Muscle of leg (tissue), 11 donors: ENCODE results near the gene MARK2. TPM values are rescaled to one million over a fixed set of nuclear protein-coding genes. Genes with fewer than 3 reads are reported as not detected.

Source experiments
- DNase-seq: peaks from one replicate; pipeline ENCODE4 v3.0.0; 2013
- H3K27ac ChIP-seq: one replicate; pipeline ENCODE4 v1.5.1; 2013; ENCODE audit warnings: mild to moderate bottlenecking, low read length, control low read depth
- H3K27me3 ChIP-seq: one replicate; pipeline ENCODE4 v1.6.1; 2013; ENCODE audit warnings: low read length; ENCODE audit not compliant: control insufficient read depth, insufficient read depth
- H3K36me3 ChIP-seq: one replicate; pipeline ENCODE4 v1.6.1; 2013; ENCODE audit warnings: low read length; ENCODE audit not compliant: control insufficient read depth, insufficient read depth
- H3K4me1 ChIP-seq: one replicate; pipeline ENCODE4 v1.6.1; 2013; ENCODE audit warnings: low read length; ENCODE audit not compliant: control insufficient read depth, insufficient read depth
- H3K4me3 ChIP-seq: one replicate; pipeline ENCODE4 v1.5.1; 2013; ENCODE audit warnings: low read length, control low read depth
- H3K9me3 ChIP-seq: replicated peaks from 2 replicates; pipeline ENCODE4 v1.6.1; 2013; ENCODE audit warnings: low read depth, low read length; ENCODE audit not compliant: control insufficient read depth
- WGBS: methylation state at CpG from one replicate; pipeline ENCODE4 v1.1.5; 2013; ENCODE audit warnings: missing lambda C conversion rate; ENCODE audit not compliant: insufficient coverage; 5-methylcytosine and 5-hydroxymethylcytosine counted together
- polyA plus RNA-seq, 8 donors: library from polyadenylated mRNA; unstranded; fragments of 120-200 nt; gene quantifications; one replicate each; pipeline versions ENCODE4 v1.2.1 to v1.2.3, GENCODE V29; 2013; ENCODE audit warnings: inconsistent platforms in 1 of 8, low replicate concordance in 1 of 8; ENCODE audit not compliant: insufficient read length in 8 of 8, insufficient read depth in 1 of 8
- total RNA-seq: library from RNA; stranded (reverse); fragments of 120-200 nt; gene quantifications from one replicate; pipeline ENCODE4 v1.2.4, GENCODE V29; 2013

MARK2 gene
- total and polyA plus RNA-seq, 9 donors: 7.4 to 22.7 (median 18.1) TPM

DNA sequence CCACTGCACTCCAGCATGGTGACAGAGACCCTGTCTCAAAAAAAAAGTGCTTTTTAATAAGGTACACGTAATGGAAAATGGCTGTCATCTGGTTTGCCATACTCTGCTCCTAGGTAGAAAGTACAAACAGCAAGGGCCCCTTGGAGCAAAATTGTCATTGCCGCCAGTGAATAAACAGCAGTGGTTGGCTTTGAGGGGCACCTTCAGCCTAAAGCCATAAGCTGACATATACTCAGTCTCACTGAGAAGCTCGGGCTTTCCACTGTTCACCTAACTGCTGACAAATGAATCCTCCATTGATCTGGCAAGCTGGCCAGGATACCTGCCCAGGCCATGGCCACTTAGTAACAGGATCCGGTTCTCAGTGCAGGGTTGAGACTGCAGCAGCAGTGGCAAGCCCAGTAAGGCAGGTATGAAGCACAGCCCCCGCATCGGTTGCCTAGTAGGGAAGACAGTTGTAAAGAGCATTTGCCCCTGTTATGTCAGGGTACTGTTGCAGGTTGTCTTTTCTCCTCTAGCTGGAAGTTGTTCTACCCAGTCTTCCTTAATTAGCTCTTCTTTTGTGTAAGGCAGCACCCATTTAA lies 38.8 kb downstream of the MARK2 start:
- H3K36me3 ChIP-seq: peaks cover 5% of the 10 kb centered on the region
- no peak overlapping the region for H3K4me3 ChIP-seq
- H3K27me3 ChIP-seq: no peaks in the 10 kb centered on the region
- no peak overlapping the region for H3K27ac ChIP-seq
- no peak for DNase-seq
- H3K9me3 ChIP-seq: no peaks in the 10 kb centered on the region
- H3K4me1 ChIP-seq: peaks cover 14% of the 10 kb centered on the region
- WGBS: 88% methylated on average over 3 of the region's 6 CpGs

DNA sequence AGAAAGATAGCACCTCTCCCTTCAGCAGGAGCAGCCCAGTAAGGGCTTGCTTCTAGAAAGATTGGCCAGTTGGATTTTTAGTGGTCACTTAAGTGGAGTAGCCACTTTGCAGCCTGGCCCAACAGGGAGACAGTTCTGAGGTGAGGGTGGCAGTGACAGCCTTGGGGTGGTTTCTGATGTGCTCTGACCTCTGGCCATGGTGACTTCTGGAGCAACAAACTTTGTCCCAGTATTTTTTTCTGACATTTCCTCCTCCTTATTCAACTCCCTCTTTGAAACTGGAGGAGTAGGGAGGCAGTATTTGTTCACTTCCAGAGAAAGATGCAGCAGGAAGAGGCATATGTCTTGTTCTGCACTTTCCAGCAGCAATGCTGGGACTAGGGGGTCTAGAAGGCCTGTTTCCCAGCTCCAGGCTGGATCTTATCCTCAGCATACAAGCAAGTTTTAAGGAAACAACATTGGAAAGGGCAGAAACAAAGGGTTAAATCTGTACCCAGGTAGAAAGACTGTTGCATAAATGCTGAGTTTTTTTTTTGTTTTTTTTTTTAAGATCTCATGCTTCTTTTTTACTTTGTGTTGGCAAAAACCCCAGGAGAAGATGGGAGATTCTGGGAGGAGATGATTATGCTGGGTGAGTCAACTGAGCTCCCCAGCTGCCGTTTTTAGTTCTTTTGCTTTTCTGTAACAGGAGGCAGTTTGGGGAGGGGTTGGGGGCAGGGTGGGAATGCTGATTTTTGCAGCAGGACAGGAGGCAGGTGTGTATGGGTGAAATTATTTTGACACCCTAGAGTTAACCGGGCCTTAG lies 40.9 kb downstream of the MARK2 start:
- no peak overlapping the region for H3K4me3 ChIP-seq
- no peaks in the 10 kb centered on the region for H3K4me1 ChIP-seq
- WGBS: 30% methylated on average over 2 of the region's 2 CpGs
- DNase-seq: no peak
- H3K36me3 ChIP-seq: peaks cover 11% of the 10 kb centered on the region
- no peak overlapping the region for H3K27ac ChIP-seq
- no peaks in the 10 kb centered on the region for H3K27me3 ChIP-seq
- H3K9me3 ChIP-seq: no peaks in the 10 kb centered on the region

DNA sequence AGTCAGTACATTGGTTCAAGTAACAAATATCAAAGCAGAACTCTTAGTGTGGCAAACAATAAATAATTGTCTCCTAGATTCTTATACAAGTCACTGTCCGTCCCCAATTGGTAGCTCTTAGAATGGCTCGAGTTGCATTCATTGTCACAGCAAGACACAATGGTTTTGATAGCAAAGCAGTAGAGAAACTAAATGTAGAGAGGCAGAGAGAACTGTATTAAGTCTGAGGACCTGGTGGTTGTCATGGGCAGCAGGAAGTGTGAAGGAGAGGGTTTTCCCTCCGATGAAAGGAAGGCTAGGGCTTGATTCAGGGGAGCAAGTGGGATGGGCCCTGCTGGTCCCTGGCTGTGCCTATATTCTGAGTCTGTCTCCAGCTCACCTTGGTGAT lies 41.5 kb downstream of the MARK2 start:
- DNase-seq: no peak
- 50% methylated on average over 2 of the region's 3 CpGs for WGBS
- no peaks in the 10 kb centered on the region for H3K9me3 ChIP-seq
- H3K27ac ChIP-seq: no peak overlapping the region
- H3K36me3 ChIP-seq: peaks cover 11% of the 10 kb centered on the region
- H3K27me3 ChIP-seq: no peaks in the 10 kb centered on the region
- no peaks in the 10 kb centered on the region for H3K4me1 ChIP-seq
- no peak overlapping the region for H3K4me3 ChIP-seq

DNA sequence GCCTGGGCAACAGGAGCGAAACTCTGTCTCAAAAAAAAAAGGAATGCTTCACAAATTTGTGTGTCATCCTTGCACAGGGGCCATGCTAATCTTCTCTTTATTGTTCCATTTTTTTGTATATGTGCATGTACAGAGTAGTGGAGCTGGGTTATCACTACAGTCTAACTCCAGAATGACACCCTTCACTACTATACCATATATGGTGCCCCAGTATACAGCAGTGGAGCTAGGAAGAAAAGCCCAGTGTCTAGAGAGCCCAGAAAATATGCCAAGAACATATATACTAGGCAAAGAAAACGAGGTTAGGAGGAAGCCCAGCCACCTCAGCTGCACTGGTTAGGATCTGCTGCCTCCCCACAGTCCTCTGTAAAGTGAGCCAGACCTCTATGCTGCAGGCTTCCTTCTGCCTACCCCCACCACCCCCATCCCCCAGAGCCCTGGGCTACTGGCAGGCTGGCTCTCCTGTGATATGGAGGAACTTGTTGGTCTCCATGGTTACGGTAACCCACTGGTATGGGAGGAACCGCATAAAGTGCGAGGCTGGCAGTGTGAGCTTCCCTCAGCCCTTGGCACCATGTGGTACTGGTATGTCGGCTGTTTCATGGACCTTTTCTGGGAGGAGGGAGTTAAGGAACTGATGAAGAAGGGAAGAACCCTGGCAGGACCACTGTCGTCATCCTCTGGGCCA lies 43.8 kb downstream of the MARK2 start:
- Histone ChIP-seq H3K27me3 (no peaks in the 10 kb centered on the region), H3K4me3 (no peak overlapping the region), H3K27ac (no peak overlapping the region), H3K4me1 (peaks cover 5% of the 10 kb centered on the region), H3K36me3 (peaks cover 9% of the 10 kb centered on the region), H3K9me3 (no peaks in the 10 kb centered on the region)
- 79% methylated on average over 6 of the region's 7 CpGs for WGBS
- peak; percentile 63 for DNase-seq

DNA sequence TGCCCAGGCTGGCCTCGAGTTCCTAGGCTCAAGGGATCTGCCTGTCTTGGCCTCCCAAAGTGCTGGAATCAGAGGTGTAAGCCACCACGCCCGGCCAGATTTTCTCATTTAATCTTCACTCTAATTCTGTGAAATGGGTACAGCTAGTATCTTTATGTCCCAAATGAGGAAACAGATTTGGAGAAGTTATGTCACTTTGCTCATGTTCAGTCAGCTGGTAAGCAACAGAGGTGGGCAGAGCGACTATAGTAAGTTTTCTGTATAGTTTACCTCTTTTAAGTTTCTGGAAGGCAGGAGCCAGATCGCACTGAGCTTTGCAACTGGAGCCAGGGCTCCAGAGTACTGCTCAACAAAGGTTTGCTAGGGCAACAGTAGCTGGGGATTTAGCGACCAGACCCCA lies 44.9 kb downstream of the MARK2 start:
- no peak for DNase-seq
- Histone ChIP-seq H3K9me3 (no peaks in the 10 kb centered on the region), H3K36me3 (peaks cover 6% of the 10 kb centered on the region), H3K4me1 (peaks cover 15% of the 10 kb centered on the region), H3K27ac (no peak overlapping the region), H3K4me3 (no peak overlapping the region), H3K27me3 (no peaks in the 10 kb centered on the region)
- WGBS: 74% methylated on average over 3 of the region's 6 CpGs

DNA sequence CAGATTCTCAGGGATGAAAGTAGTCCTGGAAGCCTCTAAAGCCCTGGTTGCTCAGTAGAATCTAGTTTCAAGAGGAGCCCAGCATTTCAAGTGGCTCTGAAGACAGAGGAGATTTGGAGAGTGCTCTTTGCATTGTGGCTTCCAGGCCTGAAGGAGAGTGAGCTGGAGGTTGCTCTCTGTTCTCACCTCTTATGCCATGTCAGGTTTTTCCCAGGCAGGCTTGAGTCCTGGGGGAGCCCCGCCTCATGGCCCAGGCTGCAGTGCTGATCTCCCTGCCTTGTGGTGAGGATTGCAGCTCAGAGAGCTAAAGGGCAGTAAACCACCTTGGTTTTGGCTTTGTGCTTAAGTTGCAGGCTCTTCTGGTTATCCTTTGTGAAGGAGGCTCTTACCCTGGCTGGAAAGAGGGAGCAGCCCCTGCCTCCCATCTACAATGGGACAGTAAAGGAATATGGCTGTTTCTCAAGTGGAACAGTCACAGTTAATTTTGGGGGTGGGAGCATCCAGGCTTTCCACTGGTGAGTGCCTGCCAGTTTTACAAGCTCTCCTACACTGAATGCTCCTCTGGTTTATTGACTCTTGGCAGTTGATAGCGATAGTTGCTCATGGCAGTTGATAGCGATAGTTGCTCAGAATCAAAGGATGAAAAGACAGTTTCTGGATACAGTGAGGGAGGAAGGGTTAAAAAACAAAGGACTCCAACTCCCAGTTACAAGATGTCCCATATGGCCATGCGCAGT lies 45.5 kb downstream of the MARK2 start:
- Histone ChIP-seq H3K27me3 (no peaks in the 10 kb centered on the region), H3K9me3 (no peaks in the 10 kb centered on the region), H3K4me3 (no peak overlapping the region), H3K4me1 (peaks cover 20% of the 10 kb centered on the region), H3K36me3 (peaks cover 6% of the 10 kb centered on the region), H3K27ac (no peak overlapping the region)
- 87% methylated on average over 3 of the region's 4 CpGs for WGBS
- DNase-seq: no peak

DNA sequence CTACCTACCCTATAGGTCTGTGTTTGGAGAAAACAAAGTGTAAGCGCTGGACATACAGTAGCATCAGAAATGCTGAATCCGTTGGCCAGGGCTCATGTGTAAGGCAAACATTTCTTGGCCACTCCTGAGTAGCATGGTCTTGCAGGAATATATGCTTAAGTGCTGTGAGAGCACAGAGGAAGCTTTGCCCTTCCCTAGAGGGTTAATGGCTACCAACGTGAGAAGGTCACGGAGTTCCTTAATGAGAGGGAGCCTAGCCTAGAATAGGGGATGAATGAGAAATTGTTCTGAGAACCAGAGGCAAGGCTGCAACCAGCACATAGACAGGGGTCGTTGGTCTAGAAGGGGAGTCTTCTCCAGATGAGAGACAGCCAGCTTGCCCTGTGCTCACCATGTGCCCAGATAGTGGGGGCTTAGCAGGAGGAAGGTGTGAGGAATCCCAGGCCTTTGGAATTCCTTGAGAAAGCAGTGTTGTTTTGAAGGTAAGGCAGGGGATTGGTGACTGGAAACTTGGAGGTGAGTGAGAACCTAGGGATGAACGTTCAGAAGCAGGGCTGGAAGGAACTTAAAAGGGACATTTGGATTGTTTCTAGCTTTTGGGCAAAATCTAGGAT lies 48.6 kb downstream of the MARK2 start:
- Histone ChIP-seq H3K4me1 (peaks cover 21% of the 10 kb centered on the region), H3K36me3 (peaks cover 14% of the 10 kb centered on the region), H3K9me3 (no peaks in the 10 kb centered on the region), H3K27me3 (no peaks in the 10 kb centered on the region), H3K4me3 (no peak overlapping the region), H3K27ac (no peak overlapping the region)
- no peak for DNase-seq
- WGBS: 47% methylated on average over 5 of the region's 6 CpGs

DNA sequence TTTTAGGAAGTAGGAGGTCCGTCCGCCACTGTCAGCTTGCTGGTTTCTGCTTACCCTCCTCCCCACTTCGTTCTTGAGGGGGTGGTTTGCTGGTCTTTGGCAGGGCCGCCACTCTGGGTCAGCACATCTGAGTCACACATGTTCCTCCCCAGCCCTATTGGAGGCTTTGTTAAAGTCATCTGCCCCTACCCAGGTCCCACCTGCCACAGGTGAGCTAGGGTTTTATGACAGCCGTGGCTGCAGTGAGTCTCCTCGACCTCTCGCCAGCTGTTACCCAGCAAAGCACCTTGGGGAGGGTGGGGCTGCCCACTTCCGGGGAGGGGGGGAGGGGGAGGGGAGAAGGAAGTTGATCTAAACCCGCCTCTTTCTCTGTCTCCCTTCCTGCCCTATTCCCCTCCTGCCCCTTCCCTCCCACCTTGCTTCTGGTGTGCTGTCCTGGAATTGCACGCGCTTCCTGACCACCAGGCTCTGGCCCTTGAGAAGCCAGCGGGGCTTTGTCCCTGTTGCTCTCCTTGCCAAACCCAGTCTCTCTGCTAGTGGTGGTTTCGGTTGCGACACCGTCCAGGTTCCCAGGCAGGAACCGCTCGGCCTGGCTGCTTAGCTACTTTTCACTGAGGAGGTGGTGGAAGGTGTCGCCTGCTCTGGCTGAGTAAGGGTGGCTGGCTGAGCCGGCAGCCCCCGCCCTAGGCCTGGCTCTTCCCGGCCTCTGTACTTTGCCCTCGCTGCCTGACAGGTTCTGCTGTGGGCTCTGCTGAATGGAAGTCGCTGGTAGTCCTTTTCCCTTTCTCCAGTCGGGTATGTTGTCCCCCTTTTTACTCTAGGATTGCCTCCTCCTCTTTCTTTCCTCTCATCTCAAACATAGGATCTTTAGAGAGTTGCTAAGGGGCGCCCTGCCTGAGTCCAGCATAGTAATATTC lies 49.5 kb downstream of the MARK2 start:
- DNase-seq: peak; percentile 52
- Histone ChIP-seq H3K4me3 (peak overlapping the region; percentile 8), H3K27me3 (no peaks in the 10 kb centered on the region), H3K27ac (peak overlapping the region; percentile 29), H3K4me1 (peaks cover 21% of the 10 kb centered on the region), H3K9me3 (no peaks in the 10 kb centered on the region), H3K36me3 (peaks cover 14% of the 10 kb centered on the region)
- WGBS: 44% methylated on average over 10 of the region's 25 CpGs

DNA sequence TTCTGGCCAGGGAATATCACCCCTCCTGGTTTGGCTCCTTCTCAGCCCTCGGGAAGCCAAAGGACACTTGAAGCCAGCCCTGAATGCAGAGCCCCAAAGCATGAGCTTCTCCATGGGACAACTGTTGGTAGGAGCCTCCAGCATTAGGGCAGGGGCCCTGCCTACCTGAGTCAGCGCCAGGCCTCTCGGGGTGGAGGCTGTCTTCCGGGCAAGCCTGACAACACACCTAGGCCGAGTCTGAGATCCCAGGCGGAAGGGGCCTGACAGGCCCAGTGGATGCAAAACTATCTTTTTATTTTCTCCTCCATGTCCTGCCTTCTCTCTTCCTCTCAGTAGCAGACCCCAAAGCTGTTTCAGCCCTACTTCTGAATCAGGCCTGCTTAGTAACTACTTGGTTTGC lies 50.4 kb downstream of the MARK2 start:
- peaks cover 21% of the 10 kb centered on the region for H3K4me1 ChIP-seq

More for the DNA sequence above, 50.4 kb downstream of the MARK2 start:
- Histone ChIP-seq H3K4me3 (no peak overlapping the region), H3K27ac (no peak overlapping the region), H3K36me3 (peaks cover 8% of the 10 kb centered on the region), H3K9me3 (no peaks in the 10 kb centered on the region), H3K27me3 (no peaks in the 10 kb centered on the region)
- DNase-seq: no peak
- WGBS: 73% methylated on average over 6 of the region's 6 CpGs
